Right kidney (tissue), 1 donor: ENCODE measurements around the gene PARP3.

Experiments used
- DNase-seq: peaks from one replicate; pipeline ENCODE4 v3.0.0-alpha.2; 2016

Gene PARP3

GRCh38 chr3:51947215-51947900, 5.2 kb downstream of the PARP3 start:
- no peak for DNase-seq

- DNase-seq, result no peak
These were observed 5.9 kb downstream of the PARP3 start for GRCh38 chr3:51948016-51948580.

- DNase-seq, result no peak
These were observed 7.0 kb downstream of the PARP3 start for GRCh38 chr3:51949121-51949520.

- DNase-seq, result no peak
These were observed 8.7 kb downstream of the PARP3 start for GRCh38 chr3:51950899-51951298.

- no peak for DNase-seq
These were observed 11.3 kb downstream of the PARP3 start for GRCh38 chr3:51953445-51953844.

GRCh38 chr3:51954105-51954504, 11.9 kb downstream of the PARP3 start:
- DNase-seq, result no peak

GRCh38 chr3:51954713-51955112, 12.6 kb downstream of the PARP3 start:
- DNase-seq, result no peak

- DNase-seq, result peak; percentile 43
These were observed 13.2 kb downstream of the PARP3 start, which contains the start of gene GPR62 for GRCh38 chr3:51955175-51955892. GPR62 (plus strand) TSS chr3:51955381; CDS start chr3:51955653, 272 bp downstream.

- peak; percentile 95 for DNase-seq
These were observed 14.0 kb downstream of the PARP3 start for GRCh38 chr3:51955893-51956770.

GRCh38 chr3:51957520-51958205, 15.5 kb downstream of the PARP3 start:
- DNase-seq, result no peak

GRCh38 chr3:51958603-51959521, 16.7 kb downstream of the PARP3 start:
- DNase-seq, result no peak

- no peak for DNase-seq
These were observed 17.5 kb downstream of the PARP3 start for GRCh38 chr3:51959651-51960050.

- no peak for DNase-seq
These were observed 18.2 kb downstream of the PARP3 start for GRCh38 chr3:51960386-51960785.

- no peak for DNase-seq
These were observed 18.8 kb downstream of the PARP3 start for GRCh38 chr3:51961011-51961410.

GRCh38 chr3:51961602-51962569, 19.7 kb downstream of the PARP3 start:
- DNase-seq, result no peak

GRCh38 chr3:51962854-51963530, 20.8 kb downstream of the PARP3 start:
- DNase-seq, result no peak

- DNase-seq, result peak; percentile 38
These were observed 21.8 kb downstream of the PARP3 start for GRCh38 chr3:51963951-51964451.

GRCh38 chr3:51964521-51964920, 22.4 kb downstream of the PARP3 start:
- no peak for DNase-seq

- no peak for DNase-seq
These were observed 23.9 kb downstream of the PARP3 start for GRCh38 chr3:51966016-51966415.
